Activated T-cell treated with anti-CD3 and anti-CD28 coated beads, Interleukin-2, amount 50 U/mL, for 72 hours (primary cell): Measurements from ENCODE around the gene DOCK4. TPM values are rescaled to one million over a fixed set of nuclear protein-coding genes. Genes with fewer than 3 reads are reported as not detected.
"Not testable (repeated sequence)": the region's sequence is repeated elsewhere in the genome, so short reads cannot be mapped to it uniquely, and the experiment has no call there.

Experiments used
- ATAC-seq, 2 donors: fragments of 150-1000 bp; cut with Tn5 transposase; replicated peaks in 1 of 2; 2 replicates each; pipeline ENCODE4 v1.10.0; 2021; ENCODE audit warnings: moderate library complexity in 2 of 2, mild to moderate bottlenecking in 1 of 2
- DNase-seq, 2 donors: peaks; one replicate each; pipeline ENCODE4 v3.0.0; 2021 to 2022; ENCODE audit warnings: mixed read lengths in 1 of 2
- H3K27ac Mint-ChIP-seq: one replicate; pipeline ENCODE4 v1.8.0; 2022; ENCODE audit warnings: mild to moderate bottlenecking, moderate library complexity, mixed read lengths
- H3K27me3 Mint-ChIP-seq: one replicate; pipeline ENCODE4 v1.8.0; 2022; ENCODE audit warnings: low read depth, mixed read lengths
- H3K36me3 Mint-ChIP-seq, 2 donors: one replicate each; pipeline ENCODE4 v1.8.0; 2022; ENCODE audit warnings: mixed read lengths in 2 of 2, mild to moderate bottlenecking in 1 of 2; ENCODE audit not compliant: insufficient read depth in 2 of 2
- H3K4me1 Mint-ChIP-seq: one replicate; pipeline ENCODE4 v1.8.0; 2022; ENCODE audit warnings: low read depth, mixed read lengths
- H3K4me3 Mint-ChIP-seq, 2 donors: one replicate each; pipeline ENCODE4 v1.8.0; 2022; ENCODE audit warnings: mild to moderate bottlenecking in 2 of 2, mixed read lengths in 2 of 2, moderate library complexity in 2 of 2
- H3K9me3 Mint-ChIP-seq, 2 donors: one replicate each; pipeline ENCODE4 v1.8.0; 2022; ENCODE audit warnings: mixed read lengths in 2 of 2
- total RNA-seq, 2 donors: library from RNA; stranded (reverse); gene quantifications; one replicate each; pipeline ENCODE4 v1.2.3, GENCODE V29; 2022

DOCK4 gene
- total RNA-seq, 2 donors from 2014 or later: 0.29 to 0.53 TPM

- not testable (repeated sequence) for H3K27ac Mint-ChIP-seq, DNase-seq, H3K27me3 Mint-ChIP-seq, ATAC-seq, H3K9me3 Mint-ChIP-seq, H3K36me3 Mint-ChIP-seq, H3K4me1 Mint-ChIP-seq, H3K4me3 Mint-ChIP-seq
Observed at GRCh38 chr7:112128461-112129425, 77.5 kb downstream of the DOCK4 start.

- not testable (repeated sequence) for H3K36me3 Mint-ChIP-seq, H3K27me3 Mint-ChIP-seq, H3K4me3 Mint-ChIP-seq, H3K27ac Mint-ChIP-seq, ATAC-seq, H3K4me1 Mint-ChIP-seq, DNase-seq, H3K9me3 Mint-ChIP-seq
Observed at GRCh38 chr7:112128041-112128440, 78.2 kb downstream of the DOCK4 start.

GRCh38 chr7:112125250-112125649 lies 80.9 kb downstream of the DOCK4 start:
- Mint-ChIP-seq H3K4me3 (no peak overlapping the region), H3K36me3 (no peaks in the 10 kb centered on the region), H3K27me3 (no peaks in the 10 kb centered on the region), H3K4me1 (no peaks in the 10 kb centered on the region), H3K27ac (no peak overlapping the region), H3K9me3 (no peaks in the 10 kb centered on the region)
- ATAC-seq (no peak), DNase-seq (no peak)

GRCh38 chr7:112124061-112124766 lies 82.0 kb downstream of the DOCK4 start:
- ATAC-seq: no peak
- no peak for DNase-seq
- Mint-ChIP-seq H3K4me3 (no peak overlapping the region), H3K4me1 (no peaks in the 10 kb centered on the region), H3K36me3 (no peaks in the 10 kb centered on the region), H3K27ac (no peak overlapping the region), H3K27me3 (no peaks in the 10 kb centered on the region), H3K9me3 (no peaks in the 10 kb centered on the region)

GRCh38 chr7:112122798-112123197 lies 83.4 kb downstream of the DOCK4 start:
- Mint-ChIP-seq H3K4me1 (no peaks in the 10 kb centered on the region), H3K36me3 (no peaks in the 10 kb centered on the region), H3K4me3 (no peak overlapping the region), H3K9me3 (no peaks in the 10 kb centered on the region), H3K27ac (no peak overlapping the region), H3K27me3 (peaks cover 2% of the 10 kb centered on the region)
- no peak for ATAC-seq
- DNase-seq: no peak

GRCh38 chr7:112122144-112122543 lies 84.1 kb downstream of the DOCK4 start:
- DNase-seq (no peak), ATAC-seq (no peak)
- Mint-ChIP-seq H3K4me3 (no peak overlapping the region), H3K9me3 (no peaks in the 10 kb centered on the region), H3K4me1 (no peaks in the 10 kb centered on the region), H3K27ac (no peak overlapping the region), H3K27me3 (peaks cover 6% of the 10 kb centered on the region), H3K36me3 (no peaks in the 10 kb centered on the region)

DNA sequence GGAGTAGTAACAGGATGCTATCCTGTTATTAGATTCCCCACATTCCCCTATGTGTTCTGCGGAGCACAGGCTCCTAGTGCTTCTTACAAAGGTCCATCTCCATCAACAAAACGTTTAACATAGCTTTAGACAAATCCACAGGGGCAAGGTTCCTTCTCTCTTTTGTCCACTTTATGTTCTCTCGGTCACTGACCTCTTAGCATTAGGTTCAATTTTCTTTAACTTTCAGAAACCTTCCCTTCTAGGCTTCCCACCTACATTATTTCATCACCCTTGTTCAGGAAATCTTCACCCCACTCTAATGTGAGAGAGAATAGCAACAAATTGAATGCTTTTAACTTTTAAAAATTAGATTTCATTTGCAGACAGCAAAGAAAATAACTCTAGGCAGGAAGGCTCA lies 84.9 kb downstream of the DOCK4 start:
- Mint-ChIP-seq H3K4me1 (no peaks in the 10 kb centered on the region), H3K9me3 (no peaks in the 10 kb centered on the region), H3K36me3 (no peaks in the 10 kb centered on the region), H3K4me3 (no peak overlapping the region), H3K27me3 (peaks cover 6% of the 10 kb centered on the region), H3K27ac (no peak overlapping the region)
- ATAC-seq (no peak), DNase-seq (no peak)

DNA sequence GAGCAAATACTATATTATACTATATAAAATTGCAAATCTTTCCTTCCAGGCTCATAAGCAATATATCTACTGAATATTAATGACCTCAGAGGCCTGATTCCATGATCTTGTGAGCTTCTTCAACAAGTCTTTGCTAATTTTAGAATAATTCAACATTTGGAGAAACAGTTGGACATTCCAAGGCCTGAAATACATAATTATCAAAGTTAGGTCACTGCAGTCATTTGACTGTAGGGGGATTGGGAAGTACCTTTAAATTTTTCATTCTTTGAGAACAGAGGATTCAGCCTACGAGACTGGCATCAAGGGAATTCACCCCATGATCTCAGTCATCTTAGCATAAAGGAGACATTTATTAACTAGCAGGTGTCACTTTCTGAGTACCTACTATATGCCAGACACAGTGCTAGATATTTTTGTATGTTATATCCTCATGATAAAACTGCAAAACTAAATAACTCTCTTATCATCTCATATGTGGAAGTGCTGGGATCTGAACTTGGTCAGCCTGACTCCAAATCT lies 85.4 kb downstream of the DOCK4 start:
- DNase-seq (no peak), ATAC-seq (no peak)
- H3K27me3 Mint-ChIP-seq: peaks cover 6% of the 10 kb centered on the region
- H3K27ac Mint-ChIP-seq: no peak overlapping the region
- H3K9me3 Mint-ChIP-seq: no peaks in the 10 kb centered on the region
- H3K4me1 Mint-ChIP-seq: no peaks in the 10 kb centered on the region
- no peak overlapping the region for H3K4me3 Mint-ChIP-seq
- H3K36me3 Mint-ChIP-seq: no peaks in the 10 kb centered on the region

GRCh38 chr7:112118581-112119566 lies 87.3 kb downstream of the DOCK4 start:
- H3K36me3 Mint-ChIP-seq: no peaks in the 10 kb centered on the region
- no peak for ATAC-seq
- H3K4me3 Mint-ChIP-seq: no peak overlapping the region
- peaks cover 6% of the 10 kb centered on the region for H3K27me3 Mint-ChIP-seq
- DNase-seq: no peak
- no peaks in the 10 kb centered on the region for H3K9me3 Mint-ChIP-seq
- H3K4me1 Mint-ChIP-seq: no peaks in the 10 kb centered on the region
- no peak overlapping the region for H3K27ac Mint-ChIP-seq

DNA sequence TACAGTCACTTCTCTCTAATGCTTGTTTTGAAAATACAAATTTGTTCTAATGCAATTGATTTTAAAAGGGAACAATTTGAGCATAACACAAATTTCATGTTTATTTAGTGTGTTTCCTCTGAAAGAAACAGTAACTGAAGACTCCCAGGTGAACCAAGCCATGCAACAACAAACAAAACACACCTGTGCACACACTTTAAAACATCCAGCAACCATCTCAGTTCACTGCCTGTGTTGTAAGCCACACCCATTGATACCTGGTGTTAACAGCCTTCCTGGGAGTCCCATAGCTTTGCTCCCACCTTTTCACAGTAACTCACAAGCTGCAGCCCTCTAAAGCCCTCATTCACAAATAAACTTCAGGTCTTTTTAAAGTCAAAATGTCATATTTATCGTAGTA lies 89.3 kb downstream of the DOCK4 start:
- H3K9me3 Mint-ChIP-seq: no peaks in the 10 kb centered on the region
- ATAC-seq (no peak), DNase-seq (no peak)
- peaks cover 6% of the 10 kb centered on the region for H3K27me3 Mint-ChIP-seq
- no peak overlapping the region for H3K4me3 Mint-ChIP-seq
- H3K36me3 Mint-ChIP-seq: no peaks in the 10 kb centered on the region
- no peak overlapping the region for H3K27ac Mint-ChIP-seq
- H3K4me1 Mint-ChIP-seq: no peaks in the 10 kb centered on the region

DNA sequence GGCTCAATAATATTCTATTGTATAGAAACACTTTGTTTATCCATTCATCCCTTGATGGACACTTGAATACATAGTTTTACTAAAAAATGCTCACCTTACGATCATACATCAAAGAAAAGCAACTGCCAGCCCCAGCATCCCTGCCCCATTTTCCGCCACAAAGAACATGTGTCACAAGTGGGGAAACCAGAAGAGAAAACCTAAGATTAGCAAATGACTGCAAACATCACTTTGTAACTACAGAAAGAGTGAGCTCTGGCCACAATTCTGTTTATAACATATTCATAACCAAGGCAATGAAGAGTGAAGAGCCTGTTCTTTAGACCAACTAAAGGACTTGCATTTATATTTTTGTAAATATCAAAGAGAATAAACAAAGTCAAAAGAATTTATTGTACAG lies 89.8 kb downstream of the DOCK4 start:
- no peak overlapping the region for H3K27ac Mint-ChIP-seq

GRCh38 chr7:112115880-112116279 lies 90.3 kb downstream of the DOCK4 start:
- Mint-ChIP-seq H3K36me3 (no peaks in the 10 kb centered on the region), H3K9me3 (no peaks in the 10 kb centered on the region), H3K27me3 (peaks cover 6% of the 10 kb centered on the region), H3K27ac (no peak overlapping the region), H3K4me1 (no peaks in the 10 kb centered on the region), H3K4me3 (no peak overlapping the region)
- no peak for DNase-seq
- ATAC-seq: no peak

More for the DNA sequence above, 89.8 kb downstream of the DOCK4 start:
- H3K4me1 Mint-ChIP-seq: no peaks in the 10 kb centered on the region
- no peaks in the 10 kb centered on the region for H3K36me3 Mint-ChIP-seq
- no peak for ATAC-seq
- H3K9me3 Mint-ChIP-seq: no peaks in the 10 kb centered on the region
- peaks cover 6% of the 10 kb centered on the region for H3K27me3 Mint-ChIP-seq
- no peak for DNase-seq
- H3K4me3 Mint-ChIP-seq: no peak overlapping the region
